22Rv1 (cell line): ENCODE measurements around the gene FOXD4.
"Not testable (repeated sequence)": the region's sequence is repeated elsewhere in the genome, so short reads cannot be mapped to it uniquely, and the experiment has no call there.

Experiments used
- ZFX ChIP-seq: fragments of 450-650 bp; IDR thresholded peaks from 2 replicates; pipeline ENCODE4 v1.6.1; 2017; ENCODE audit warnings: antibody characterized with exemption, borderline replicate concordance
- TF ChIP-seq, protein P1 (sequence below): fragments of 450-650 bp; IDR thresholded peaks from 2 replicates; pipeline ENCODE4 v1.5.1; 2017; ENCODE audit warnings: mild to moderate bottlenecking

DNA sequence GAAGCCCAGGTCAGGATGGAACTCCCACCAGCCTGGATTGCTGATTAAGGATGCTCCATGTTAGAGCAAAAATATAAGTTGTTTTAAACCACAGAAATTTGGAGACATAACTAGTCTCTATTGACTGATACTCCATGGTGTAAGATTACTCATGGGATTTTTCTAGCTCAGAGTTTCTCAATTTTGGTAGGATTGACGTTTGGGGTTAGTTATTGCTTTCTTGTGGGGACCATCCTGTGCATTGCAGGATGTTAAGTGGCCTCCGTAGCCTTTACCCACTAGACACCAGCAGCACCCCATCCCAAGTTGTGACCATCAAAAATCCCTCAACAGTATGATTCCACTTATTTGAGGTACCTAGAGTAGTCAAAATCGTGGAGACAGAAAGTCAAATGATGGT is 19.4 kb downstream of the FOXD4 start:
- TF ChIP-seq, protein P1, sequence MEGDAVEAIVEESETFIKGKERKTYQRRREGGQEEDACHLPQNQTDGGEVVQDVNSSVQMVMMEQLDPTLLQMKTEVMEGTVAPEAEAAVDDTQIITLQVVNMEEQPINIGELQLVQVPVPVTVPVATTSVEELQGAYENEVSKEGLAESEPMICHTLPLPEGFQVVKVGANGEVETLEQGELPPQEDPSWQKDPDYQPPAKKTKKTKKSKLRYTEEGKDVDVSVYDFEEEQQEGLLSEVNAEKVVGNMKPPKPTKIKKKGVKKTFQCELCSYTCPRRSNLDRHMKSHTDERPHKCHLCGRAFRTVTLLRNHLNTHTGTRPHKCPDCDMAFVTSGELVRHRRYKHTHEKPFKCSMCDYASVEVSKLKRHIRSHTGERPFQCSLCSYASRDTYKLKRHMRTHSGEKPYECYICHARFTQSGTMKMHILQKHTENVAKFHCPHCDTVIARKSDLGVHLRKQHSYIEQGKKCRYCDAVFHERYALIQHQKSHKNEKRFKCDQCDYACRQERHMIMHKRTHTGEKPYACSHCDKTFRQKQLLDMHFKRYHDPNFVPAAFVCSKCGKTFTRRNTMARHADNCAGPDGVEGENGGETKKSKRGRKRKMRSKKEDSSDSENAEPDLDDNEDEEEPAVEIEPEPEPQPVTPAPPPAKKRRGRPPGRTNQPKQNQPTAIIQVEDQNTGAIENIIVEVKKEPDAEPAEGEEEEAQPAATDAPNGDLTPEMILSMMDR: not testable (repeated sequence)
- TF ChIP-seq ZFX: not testable (repeated sequence)
